Heart left ventricle (tissue), 16 donors: Measurements from ENCODE around the gene OR4D2. TPM values are rescaled to one million over a fixed set of nuclear protein-coding genes. Genes with fewer than 3 reads are reported as not detected.

Source experiments
- ATAC-seq, 4 donors: fragments of 200-7000 bp; cut with Tn5 transposase; one replicate each; pipeline ENCODE4 v1.9.1; 2020 to 2022; ENCODE audit warnings: moderate library complexity in 4 of 4, mild to moderate bottlenecking in 3 of 4, moderate number of reproducible peaks in 1 of 4
- DNase-seq, 5 donors: peaks; one replicate each; pipeline ENCODE4 v3.0.0-alpha.2; 2020
- H3K27ac ChIP-seq, 12 donors: fragments of 200-600 bp; sonication (generic) in 4 of 12; one replicate each; pipeline versions ENCODE4 v1.5.0 to v1.8.0; 2016 to 2022; ENCODE audit warnings: mild to moderate bottlenecking in 2 of 12
- H3K27me3 ChIP-seq, 9 donors: fragments of 200-600 bp; sonication (generic) in 2 of 9; one replicate each; pipeline versions ENCODE4 v1.5.1 to v1.8.0; 2016 to 2022; ENCODE audit warnings: mild to moderate bottlenecking in 3 of 9
- H3K36me3 ChIP-seq, 9 donors: fragments of 200-600 bp; sonication (generic) in 2 of 9; one replicate each; pipeline versions ENCODE4 v1.5.0 to v1.8.0; 2018 to 2022; ENCODE audit warnings: mild to moderate bottlenecking in 2 of 9
- H3K4me1 ChIP-seq, 12 donors: fragments of 200-600 bp; sonication (generic) in 4 of 12; one replicate each; pipeline versions ENCODE4 v1.5.0 to v1.8.0; 2016 to 2022; ENCODE audit warnings: mild to moderate bottlenecking in 3 of 12
- H3K4me3 ChIP-seq, 12 donors: fragments of 200-600 bp; sonication (generic) in 4 of 12; one replicate each; pipeline versions ENCODE4 v1.5.0 to v1.8.0; 2017 to 2022; ENCODE audit warnings: mild to moderate bottlenecking in 9 of 12, moderate library complexity in 4 of 12
- H3K9me3 ChIP-seq, 12 donors: fragments of 200-600 bp; sonication (generic) in 4 of 12; one replicate each; pipeline versions ENCODE4 v1.5.0 to v1.8.0; 2016 to 2022; ENCODE audit warnings: mild to moderate bottlenecking in 1 of 12
- CTCF ChIP-seq, 12 donors: fragments of 200-600 bp; sonication (generic) in 4 of 12; IDR thresholded peaks; one replicate each; pipeline versions ENCODE4 v1.5.0 to v1.8.0; 2018 to 2022; ENCODE audit warnings: antibody characterized with exemption in 12 of 12, mild to moderate bottlenecking in 5 of 12
- POLR2A ChIP-seq, 2 donors: fragments of 450-650 bp; IDR thresholded peaks; one replicate each; pipeline ENCODE4 v1.6.1; 2017; ENCODE audit warnings: antibody characterized with exemption in 2 of 2, mild to moderate bottlenecking in 2 of 2, moderate library complexity in 2 of 2
- WGBS, 4 donors: extraction: QIAGEN DNeasy Blood & Tissue Kit in 2 of 4; methylation state at CpG; one replicate each; pipeline versions ENCODE4 v1.1.5 to v1.1.7; 2013 to 2018; 5-methylcytosine and 5-hydroxymethylcytosine counted together
- intact Hi-C, 10 donors: fragments of 100-400 bp; cut with DNase I; formaldehyde crosslinking; loops; one replicate each; pipeline versions ENCODE4 v1.11.1 to v1.14.2; 2022
- polyA plus RNA-seq, 2 donors: library from polyadenylated mRNA; stranded (reverse); fragments of 200-250 nt; gene quantifications; one replicate each; pipeline ENCODE4 v1.2.3, GENCODE V29; 2013
- total RNA-seq, 9 donors: library from RNA; depleted of rRNA in 2 of 9; stranded (reverse); fragments of >200 nt in 2 of 9; fragmentation: NEBNext Ultra II Directional in 3 of 9; extraction: Animal tissue kit (Norgen Biotek cat#: 25700) in 3 of 9; gene quantifications; one replicate each; pipeline versions ENCODE4 v1.1.0 to v1.2.4, GENCODE V29; 2016 to 2023
- donor health status: ischemic (EF 13 %, LVEDD 7.1; RV severe dilation, severe dysfunction).
- donor health status: healthy with polysubstance abuse.
- donor health status: DM: no; HTN: yes; CAD: no.
- donor health status: DM: no; HTN: no; CAD: no.
- donor health status: ischemic (EF 25% LVEDD 6.9; RV normal size, moderate dysfunction).
- donor health status: ischemic (EF 25% LVEDD 5.7; RV mildly dilated, moderate dysfunction).
- donor health status: healthy.
- donor health status: DM: yes; HTN: yes; CAD: no.
- donor health status: ischemic (EF 35%, LVEDD 5.7; RV mildly dilated, moderate dysfunction).
- donor health status: nonischemic (EF 11% LVEDD 7.7; RV severe dilation, severe dysfunction).
- donor health status: DM: yes; HTN: yes; CAD: no.
- donor health status: PGD.
- donor health status: ischemic (EF 29% LVEDD 5.4; RV normal size, mild dysfunction).
- donor health status: nonischemic (EF 23%, LVEDD 6.1; RV moderate dilation, normal function).

OR4D2 gene
- total and polyA plus RNA-seq, 11 donors: not detected

GRCh38 chr17:58187675-58188074, 20.9 kb downstream of the OR4D2 start:
- Histone ChIP-seq H3K9me3 (no peaks in the 10 kb centered on the region), H3K27me3 (peaks cover 0 to 34% (median 2%) of the 10 kb centered on the region in 9 donors), H3K4me1 (peaks cover 0 to 9% (median 0%) of the 10 kb centered on the region in 12 donors), H3K36me3 (no peaks in the 10 kb centered on the region), H3K27ac (no peak overlapping the region), H3K4me3 (no peak overlapping the region)
- no peak for ATAC-seq
- 42 to 49% (median 45%) methylated on average over 7 of the region's 7 CpGs for WGBS, 4 donors
- TF ChIP-seq CTCF (IDR thresholded peaks at IDR 0.05): no peak
- TF ChIP-seq POLR2A (IDR thresholded peaks at IDR 0.05): no peak
- DNase-seq: no peak
- intact Hi-C loops: no loop called here

GRCh38 chr17:58189436-58190146, 22.8 kb downstream of the OR4D2 start:
- peak in 3 of 4 donors; percentile 66 to 79 (median 67) for ATAC-seq
- DNase-seq: peak in 3 of 5 donors; percentile 35 to 78 (median 52)
- no peak for TF ChIP-seq CTCF (IDR thresholded peaks at IDR 0.05)
- TF ChIP-seq POLR2A (IDR thresholded peaks at IDR 0.05): no peak
- peaks cover 0 to 34% (median 2%) of the 10 kb centered on the region in 9 donors for H3K27me3 ChIP-seq
- WGBS, 4 donors: 42 to 58% (median 51%) methylated on average over 7 to 11 of the region's 11 CpGs
- H3K4me3 ChIP-seq: no peak overlapping the region
- H3K27ac ChIP-seq: no peak overlapping the region
- H3K4me1 ChIP-seq: peaks cover 0 to 9% (median 0%) of the 10 kb centered on the region in 12 donors
- H3K9me3 ChIP-seq: no peaks in the 10 kb centered on the region
- intact Hi-C loops: no loop called here
- H3K36me3 ChIP-seq: no peaks in the 10 kb centered on the region

GRCh38 chr17:58191241-58191896, 24.6 kb downstream of the OR4D2 start:
- intact Hi-C loops: no loop called here
- 26 to 41% (median 33%) methylated on average over 14 of the region's 14 CpGs for WGBS, 4 donors
- DNase-seq (no peak), ATAC-seq (no peak)
- H3K36me3 ChIP-seq: no peaks in the 10 kb centered on the region
- H3K4me1 ChIP-seq: peaks cover 0 to 9% (median 0%) of the 10 kb centered on the region in 12 donors
- H3K27me3 ChIP-seq: peaks cover 0 to 31% (median 2%) of the 10 kb centered on the region in 9 donors
- no peak overlapping the region for H3K27ac ChIP-seq
- TF ChIP-seq POLR2A (IDR thresholded peaks at IDR 0.05): no peak
- no peak overlapping the region for H3K4me3 ChIP-seq
- H3K9me3 ChIP-seq: no peaks in the 10 kb centered on the region

GRCh38 chr17:58192612-58193011, 25.8 kb downstream of the OR4D2 start, which contains the start of gene EPX:
EPX (plus strand) TSS chr17:58192726; CDS start chr17:58192847, 121 bp downstream.
- WGBS, 4 donors: 31 to 80% (median 34%) methylated on average over 2 to 6 of the region's 6 CpGs
- H3K36me3 ChIP-seq: no peaks in the 10 kb centered on the region
- intact Hi-C loops: no loop called here
- H3K27me3 ChIP-seq: peaks cover 0 to 26% (median 5%) of the 10 kb centered on the region in 9 donors
- H3K4me1 ChIP-seq: peaks cover 0 to 9% (median 0%) of the 10 kb centered on the region in 12 donors
- no peak within 1 kb of the TSS for H3K4me3 ChIP-seq
- no peak for ATAC-seq
- TF ChIP-seq CTCF (IDR thresholded peaks at IDR 0.05) (no peak), POLR2A (IDR thresholded peaks at IDR 0.05) (no peak)
- no peaks in the 10 kb centered on the region for H3K9me3 ChIP-seq
- H3K27ac ChIP-seq: no peak within 1 kb of the TSS
- no peak for DNase-seq
